Adrenal gland (tissue), 5 donors: ENCODE data around the gene PA2G4.

ENCODE experiments used
- POLR2A ChIP-seq, 2 donors: fragments of 450-650 bp; IDR thresholded peaks; one replicate each; pipeline ENCODE4 v1.6.1; 2017; ENCODE audit warnings: antibody characterized with exemption in 2 of 2, mild to moderate bottlenecking in 2 of 2, moderate library complexity in 1 of 2
- TF ChIP-seq, protein P1 (sequence below), 6 experiments: fragments of 450-650 bp in 4 of 6; fragments of 200-600 bp in 2 of 6; sonication (generic) in 1 of 6; IDR thresholded peaks; 1 replicate in 5 of 6; 2 replicates in 1 of 6; pipeline versions ENCODE4 v1.5.1 to v1.8.0; 2016 to 2021; ENCODE audit warnings: antibody characterized with exemption in 6 of 6, mild to moderate bottlenecking in 2 of 6, moderate library complexity in 1 of 6
- donor health status: DM: no; HTN: no; CAD: no.

DNA sequence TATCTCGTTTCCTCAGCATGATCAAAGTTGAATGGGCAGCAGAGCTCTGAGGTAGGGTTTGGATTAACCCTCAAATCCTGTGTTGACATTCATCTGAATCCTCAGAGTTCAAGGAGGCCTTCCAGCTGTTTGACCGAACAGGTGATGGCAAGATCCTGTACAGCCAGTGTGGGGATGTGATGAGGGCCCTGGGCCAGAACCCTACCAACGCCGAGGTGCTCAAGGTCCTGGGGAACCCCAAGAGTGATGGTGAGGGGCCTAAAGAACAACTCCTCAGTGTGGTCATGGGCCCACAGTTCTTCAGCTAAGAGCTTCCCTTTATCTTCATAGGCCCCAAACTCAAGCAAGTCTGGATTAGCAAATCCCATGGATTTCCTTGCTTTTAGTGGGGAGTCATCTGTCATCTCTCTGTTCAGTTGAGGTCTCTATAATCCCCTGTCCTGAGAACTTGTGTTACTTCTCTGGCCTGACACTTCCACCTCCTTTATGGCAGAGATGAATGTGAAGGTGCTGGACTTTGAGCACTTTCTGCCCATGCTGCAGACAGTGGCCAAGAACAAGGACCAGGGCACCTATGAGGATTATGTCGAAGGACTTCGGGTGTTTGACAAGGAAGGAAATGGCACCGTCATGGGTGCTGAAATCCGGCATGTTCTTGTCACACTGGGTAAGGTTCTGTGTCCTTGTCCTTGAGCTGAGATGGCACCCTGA, 55.3 kb downstream of the PA2G4 start:
- no peak for TF ChIP-seq POLR2A (IDR thresholded peaks at IDR 0.05)
- TF ChIP-seq, protein P1, sequence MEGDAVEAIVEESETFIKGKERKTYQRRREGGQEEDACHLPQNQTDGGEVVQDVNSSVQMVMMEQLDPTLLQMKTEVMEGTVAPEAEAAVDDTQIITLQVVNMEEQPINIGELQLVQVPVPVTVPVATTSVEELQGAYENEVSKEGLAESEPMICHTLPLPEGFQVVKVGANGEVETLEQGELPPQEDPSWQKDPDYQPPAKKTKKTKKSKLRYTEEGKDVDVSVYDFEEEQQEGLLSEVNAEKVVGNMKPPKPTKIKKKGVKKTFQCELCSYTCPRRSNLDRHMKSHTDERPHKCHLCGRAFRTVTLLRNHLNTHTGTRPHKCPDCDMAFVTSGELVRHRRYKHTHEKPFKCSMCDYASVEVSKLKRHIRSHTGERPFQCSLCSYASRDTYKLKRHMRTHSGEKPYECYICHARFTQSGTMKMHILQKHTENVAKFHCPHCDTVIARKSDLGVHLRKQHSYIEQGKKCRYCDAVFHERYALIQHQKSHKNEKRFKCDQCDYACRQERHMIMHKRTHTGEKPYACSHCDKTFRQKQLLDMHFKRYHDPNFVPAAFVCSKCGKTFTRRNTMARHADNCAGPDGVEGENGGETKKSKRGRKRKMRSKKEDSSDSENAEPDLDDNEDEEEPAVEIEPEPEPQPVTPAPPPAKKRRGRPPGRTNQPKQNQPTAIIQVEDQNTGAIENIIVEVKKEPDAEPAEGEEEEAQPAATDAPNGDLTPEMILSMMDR (IDR thresholded peaks at IDR 0.05), result no peak
